HFF-Myc (cell line): Measurements from ENCODE around the gene CLDN10.
"Not testable (repeated sequence)": the region's sequence is repeated elsewhere in the genome, so short reads cannot be mapped to it uniquely, and the experiment has no call there.

Experiments
- DNase-seq: peaks from one replicate; pipeline ENCODE4 v3.0.0-alpha.2; 2011; ENCODE audit warnings: low read depth; ENCODE audit errors: extremely low read depth
- H3K4me3 ChIP-seq: replicated peaks from 2 replicates; pipeline ENCODE4 v1.5.1; 2011; ENCODE audit warnings: low read depth, mild to moderate bottlenecking, control low read depth, low read length
- CTCF ChIP-seq: IDR thresholded peaks from 2 replicates; pipeline ENCODE4 v1.5.1; 2012; ENCODE audit warnings: mild to moderate bottlenecking, low read depth, low read length, control low read depth; ENCODE audit errors: missing control alignments

The CLDN10 gene

DNA sequence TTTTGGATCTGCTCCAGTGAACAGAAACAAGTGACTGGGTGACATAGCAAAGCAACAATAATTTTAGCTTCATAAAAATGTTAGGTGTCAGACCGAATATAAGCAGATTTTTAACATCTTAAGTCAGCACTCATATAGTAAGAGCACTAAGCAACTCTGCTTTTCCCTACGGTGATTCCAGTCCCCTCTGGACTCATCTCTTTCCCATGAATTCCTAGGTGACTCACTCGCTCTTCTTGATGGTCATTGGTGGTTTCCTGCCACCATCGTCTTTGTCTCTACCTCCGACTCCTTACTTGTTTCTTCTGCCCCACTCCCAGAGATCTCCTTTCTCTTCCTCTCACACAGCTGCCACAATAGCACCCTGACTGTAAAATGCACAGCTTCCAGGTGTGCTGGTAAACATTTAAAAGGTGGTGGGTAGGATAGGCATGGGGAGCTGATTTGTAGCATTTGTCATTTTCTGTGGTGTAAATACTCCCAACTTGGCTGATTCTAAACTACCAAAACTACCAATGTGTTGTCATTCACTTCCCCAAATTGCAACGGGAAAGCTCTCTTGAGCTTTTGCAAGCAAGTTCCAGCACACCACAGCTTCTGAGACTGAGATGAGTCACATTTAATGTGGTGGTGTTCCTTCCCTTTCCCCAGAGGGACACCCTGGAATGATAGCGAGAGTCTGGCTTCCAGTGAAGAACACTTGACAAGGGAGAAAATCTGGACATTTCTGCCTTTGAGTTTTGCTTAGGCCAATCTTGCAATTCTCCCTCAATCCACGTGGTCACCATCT is 42.8 kb upstream of the CLDN10 start:
- TF ChIP-seq CTCF = no peak
- DNase-seq = no peak

GRCh38 chr13:95510950-95511349 is 41.6 kb upstream of the CLDN10 start:
- H3K4me3 ChIP-seq = no peak overlapping the region
- TF ChIP-seq CTCF = no peak
- DNase-seq = no peak

More for the DNA sequence above, 42.8 kb upstream of the CLDN10 start:
- no peak overlapping the region for H3K4me3 ChIP-seq

DNA sequence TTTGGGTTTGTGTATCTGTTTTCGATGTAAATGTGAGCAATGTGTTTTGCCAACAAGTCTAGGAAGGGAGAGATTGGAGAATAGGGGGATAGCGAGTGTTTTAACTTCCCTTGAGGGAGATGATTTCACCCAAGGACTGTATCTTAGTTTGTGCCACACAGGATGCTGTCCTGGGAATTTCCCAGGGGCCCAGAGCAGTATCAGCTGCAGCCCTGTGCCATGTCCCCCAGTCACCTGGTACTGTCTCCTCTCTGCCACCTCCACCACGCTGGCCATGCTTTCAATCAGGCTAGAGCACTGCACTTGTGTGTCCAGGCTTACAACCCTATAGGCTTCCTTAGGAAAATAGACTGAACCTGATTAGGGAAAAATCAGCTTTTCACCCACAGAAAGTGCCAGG is 40.1 kb upstream of the CLDN10 start:
- no peak for DNase-seq
- H3K4me3 ChIP-seq = no peak overlapping the region
- TF ChIP-seq CTCF = no peak

DNA sequence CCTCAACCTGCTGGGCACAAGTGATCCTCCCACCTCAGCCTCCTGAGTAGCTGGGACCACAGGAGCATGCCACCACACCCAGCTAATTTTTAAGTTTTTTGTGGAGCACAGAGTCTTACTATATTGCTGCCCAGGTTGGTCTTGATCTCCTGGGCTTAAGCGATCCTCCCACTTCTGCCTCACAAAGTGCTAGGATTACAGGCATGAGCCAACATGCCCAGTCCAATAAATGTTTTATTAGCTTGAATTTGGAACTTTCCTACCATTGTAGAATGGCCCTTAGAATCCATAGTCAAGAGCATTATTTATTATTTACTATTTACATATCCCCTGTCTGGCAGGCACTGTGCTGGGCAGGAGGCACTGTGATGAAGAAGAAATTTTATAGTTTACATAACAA is 39.6 kb upstream of the CLDN10 start:
- H3K4me3 ChIP-seq = no peak overlapping the region
- no peak for DNase-seq
- no peak for TF ChIP-seq CTCF

- not testable (repeated sequence) for DNase-seq, H3K4me3 ChIP-seq
These were observed 36.9 kb upstream of the CLDN10 start for GRCh38 chr13:95515606-95516005.

- no peak overlapping the region for H3K4me3 ChIP-seq
- DNase-seq = no peak
- TF ChIP-seq CTCF = no peak
These were observed 36.5 kb upstream of the CLDN10 start for GRCh38 chr13:95516021-95516420.

GRCh38 chr13:95516492-95516891 is 36.0 kb upstream of the CLDN10 start:
- DNase-seq = no peak
- no peak overlapping the region for H3K4me3 ChIP-seq
- no peak for TF ChIP-seq CTCF
